ENCODE measurements around the gene DCDC1. TPM values are rescaled to one million over a fixed set of nuclear protein-coding genes. Genes with fewer than 3 reads are reported as not detected.

DCDC1 gene
- total RNA-seq, 4 donors from 2014 or later: 0.32 TPM; not detected in 3

DNA sequence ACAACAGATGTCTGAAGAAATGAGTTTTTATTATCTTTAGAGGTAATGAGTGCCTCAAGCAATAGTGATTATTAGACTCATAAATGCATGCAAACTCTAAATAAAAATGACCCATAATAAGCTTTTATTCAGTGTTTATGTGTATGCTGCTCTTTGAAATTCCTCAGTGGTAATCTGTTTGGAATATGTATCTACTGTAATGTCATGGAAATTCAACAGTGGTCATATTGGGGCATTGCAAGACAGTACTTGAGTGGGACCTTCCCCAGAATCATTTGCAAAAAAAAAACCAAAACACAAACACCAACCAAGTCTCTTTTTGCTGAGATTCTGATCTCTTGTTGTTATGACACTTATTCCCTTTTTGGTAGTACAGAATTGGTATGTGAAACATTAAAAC lies 35.1 kb upstream of the DCDC1 start:
- intact Hi-C loops (cut with DNase I; ENCODE audit: low total_unique reads): no loop called here
- no peak for TF ChIP-seq EP300 (IDR thresholded peaks at IDR 0.05; ENCODE audit: low read depth)
- no peak for TF ChIP-seq POLR2A (IDR thresholded peaks at IDR 0.05)
- TF ChIP-seq POLR2AphosphoS5 (IDR thresholded peaks at IDR 0.05): no peak
- TF ChIP-seq, protein P1, sequence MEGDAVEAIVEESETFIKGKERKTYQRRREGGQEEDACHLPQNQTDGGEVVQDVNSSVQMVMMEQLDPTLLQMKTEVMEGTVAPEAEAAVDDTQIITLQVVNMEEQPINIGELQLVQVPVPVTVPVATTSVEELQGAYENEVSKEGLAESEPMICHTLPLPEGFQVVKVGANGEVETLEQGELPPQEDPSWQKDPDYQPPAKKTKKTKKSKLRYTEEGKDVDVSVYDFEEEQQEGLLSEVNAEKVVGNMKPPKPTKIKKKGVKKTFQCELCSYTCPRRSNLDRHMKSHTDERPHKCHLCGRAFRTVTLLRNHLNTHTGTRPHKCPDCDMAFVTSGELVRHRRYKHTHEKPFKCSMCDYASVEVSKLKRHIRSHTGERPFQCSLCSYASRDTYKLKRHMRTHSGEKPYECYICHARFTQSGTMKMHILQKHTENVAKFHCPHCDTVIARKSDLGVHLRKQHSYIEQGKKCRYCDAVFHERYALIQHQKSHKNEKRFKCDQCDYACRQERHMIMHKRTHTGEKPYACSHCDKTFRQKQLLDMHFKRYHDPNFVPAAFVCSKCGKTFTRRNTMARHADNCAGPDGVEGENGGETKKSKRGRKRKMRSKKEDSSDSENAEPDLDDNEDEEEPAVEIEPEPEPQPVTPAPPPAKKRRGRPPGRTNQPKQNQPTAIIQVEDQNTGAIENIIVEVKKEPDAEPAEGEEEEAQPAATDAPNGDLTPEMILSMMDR (IDR thresholded peaks at IDR 0.05): no peak

DNA sequence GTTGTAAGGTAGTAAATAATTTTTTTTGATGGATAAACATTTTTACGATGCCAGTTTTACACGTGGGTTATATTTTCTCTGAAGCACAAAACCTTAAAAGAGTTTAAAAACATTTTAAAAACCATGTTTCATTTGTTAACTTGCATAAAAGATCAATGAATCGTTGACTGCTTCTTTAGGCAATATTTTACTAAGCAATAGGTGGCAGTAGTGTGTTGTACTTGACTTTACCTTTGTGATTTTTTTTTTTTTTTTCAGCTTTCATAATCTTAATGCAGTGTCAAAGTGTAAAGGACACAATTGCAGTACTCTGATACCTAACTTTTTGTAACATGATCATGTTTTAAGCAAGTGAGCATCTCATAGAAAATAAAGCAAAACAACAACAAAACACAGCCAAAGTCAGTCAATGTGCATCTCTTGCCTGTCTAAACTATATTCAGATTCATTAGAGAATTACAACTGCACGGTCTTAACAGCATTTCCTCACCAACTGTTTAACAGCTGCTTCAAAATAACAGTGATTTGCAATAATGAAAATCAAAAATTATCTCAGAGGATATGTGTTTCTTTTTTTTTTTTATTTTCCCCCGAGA lies 27.8 kb upstream of the DCDC1 start:
- DNase-seq: no peak
- Histone ChIP-seq H3K27ac (no peak overlapping the region), H3K36me3 (peaks cover 0 to 3% (median 0%) of the 10 kb centered on the region in 4 donors), H3K27me3 (no peaks in the 10 kb centered on the region), H3K9me3 (no peaks in the 10 kb centered on the region), H3K4me3 (no peak overlapping the region), H3K4me1 (no peaks in the 10 kb centered on the region)
- no peak for TF ChIP-seq POLR2AphosphoS5 (IDR thresholded peaks at IDR 0.05)
- TF ChIP-seq EP300 (IDR thresholded peaks at IDR 0.05; ENCODE audit: low read depth): no peak
- TF ChIP-seq POLR2A (IDR thresholded peaks at IDR 0.05): no peak
- TF ChIP-seq, protein P1 (IDR thresholded peaks at IDR 0.05): peak; percentile 42 to 46 (median 43)
- WGBS, 2 donors (ENCODE audit: low coverage in 1 of 2): 52 to 54% methylated on average over 5 of the region's 5 CpGs
- intact Hi-C loops (cut with DNase I; ENCODE audit: low total_unique reads): no loop called here
- in situ Hi-C loops (cut with MboI; ENCODE audit: low pct_ligation_motif_present in 1 of 4, low pct_unique_long_range_greater_than_20kb in 1 of 4, low sequenced_read_pairs in 3 of 4): loop anchor here in 1 of 4 donors (10.0 kb wide), 1 partner anchor 477 kb away; no protein-coding TSS in a partner anchor

More for the DNA sequence above, 35.1 kb upstream of the DCDC1 start:
- H3K9me3 ChIP-seq: no peaks in the 10 kb centered on the region
- no peak for DNase-seq
- H3K27me3 ChIP-seq: no peaks in the 10 kb centered on the region
- no peak overlapping the region for H3K4me3 ChIP-seq
- peaks cover 0 to 4% (median 2%) of the 10 kb centered on the region in 4 donors for H3K4me1 ChIP-seq
- no peaks in the 10 kb centered on the region for H3K36me3 ChIP-seq
- in situ Hi-C loops (cut with MboI; ENCODE audit: low pct_ligation_motif_present in 1 of 4, low pct_unique_long_range_greater_than_20kb in 1 of 4, low sequenced_read_pairs in 3 of 4): no loop called here
- H3K27ac ChIP-seq: no peak overlapping the region

DNA sequence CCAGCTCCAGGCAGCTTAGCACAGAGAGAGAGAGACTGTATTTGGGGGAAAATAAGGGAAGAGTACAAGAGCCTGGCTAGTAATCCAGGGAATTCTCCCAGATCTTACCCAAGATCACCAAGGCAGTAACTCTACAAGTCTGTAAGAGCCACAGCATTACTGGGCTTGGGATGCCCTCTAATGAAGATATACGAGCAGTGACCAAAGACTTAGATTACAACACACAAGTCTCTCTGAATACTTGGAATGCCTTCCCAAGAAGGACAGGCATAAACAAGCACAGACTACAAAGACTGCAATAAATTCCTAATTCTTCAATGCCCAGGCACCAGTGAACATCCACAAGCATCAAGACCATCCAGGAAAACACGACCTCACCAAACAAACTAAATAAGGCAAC lies 17.8 kb upstream of the DCDC1 start:
- H3K4me3 ChIP-seq: no peak overlapping the region
- 88% methylated on average over 2 of the region's 2 CpGs; no CpG with 5 or more reads in 1 of the 2 donors for WGBS, 2 donors (ENCODE audit: low coverage in 1 of 2)
- no peaks in the 10 kb centered on the region for H3K27me3 ChIP-seq
- intact Hi-C loops (cut with DNase I; ENCODE audit: low total_unique reads) (no loop called here), in situ Hi-C loops (cut with MboI; ENCODE audit: low pct_ligation_motif_present in 1 of 4, low pct_unique_long_range_greater_than_20kb in 1 of 4, low sequenced_read_pairs in 3 of 4) (no loop called here)
- no peaks in the 10 kb centered on the region for H3K36me3 ChIP-seq
- H3K27ac ChIP-seq: no peak overlapping the region
- TF ChIP-seq POLR2AphosphoS5 (IDR thresholded peaks at IDR 0.05) (no peak), POLR2A (IDR thresholded peaks at IDR 0.05) (no peak), EP300 (IDR thresholded peaks at IDR 0.05; ENCODE audit: low read depth) (no peak)
- TF ChIP-seq, protein P1 (IDR thresholded peaks at IDR 0.05): no peak
- no peak for DNase-seq
- H3K4me1 ChIP-seq: no peaks in the 10 kb centered on the region
- no peaks in the 10 kb centered on the region for H3K9me3 ChIP-seq

DNA sequence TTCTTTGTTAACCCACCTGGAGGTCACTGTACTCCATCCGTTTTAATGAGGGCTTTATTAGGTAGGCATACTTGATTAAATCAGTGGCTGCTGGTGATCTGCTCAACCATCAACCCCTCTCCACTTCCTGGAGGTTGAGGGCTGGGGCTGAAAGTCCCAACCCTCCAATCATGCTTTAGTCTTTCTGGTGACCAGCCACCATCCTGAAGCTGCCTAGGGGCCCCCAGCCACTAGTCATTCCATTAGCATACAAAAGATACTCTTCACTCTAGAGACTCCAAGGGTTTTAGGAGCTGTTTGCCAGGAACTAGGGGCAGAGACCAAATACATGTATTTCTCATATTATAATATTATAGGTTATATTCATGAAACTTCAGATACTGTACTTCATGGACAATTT lies 13.6 kb upstream of the DCDC1 start:
- Histone ChIP-seq H3K27ac (no peak overlapping the region), H3K4me3 (no peak overlapping the region), H3K9me3 (no peaks in the 10 kb centered on the region), H3K36me3 (no peaks in the 10 kb centered on the region), H3K4me1 (no peaks in the 10 kb centered on the region), H3K27me3 (no peaks in the 10 kb centered on the region)
- DNase-seq: no peak
- 95% methylated on average over 1 of the region's 1 CpG; no CpG with 5 or more reads in 1 of the 2 donors for WGBS, 2 donors (ENCODE audit: low coverage in 1 of 2)
- TF ChIP-seq, protein P1 (IDR thresholded peaks at IDR 0.05): no peak
- no peak for TF ChIP-seq POLR2AphosphoS5 (IDR thresholded peaks at IDR 0.05)
- in situ Hi-C loops (cut with MboI; ENCODE audit: low pct_ligation_motif_present in 1 of 4, low pct_unique_long_range_greater_than_20kb in 1 of 4, low sequenced_read_pairs in 3 of 4) (no loop called here), intact Hi-C loops (cut with DNase I; ENCODE audit: low total_unique reads) (no loop called here)
